Endothelial cell of umbilical vein (primary cell): ENCODE data around the gene JUND. TPM values are rescaled to one million over a fixed set of nuclear protein-coding genes. Genes with fewer than 3 reads are reported as not detected.

Experiments used
- BruUV-seq: library from RNA; stranded (reverse); fragments of 400-500 nt; replicated peaks from 2 replicates; lab custom pipeline; 2021; lab: Mats Ljungman, UMichigan
- CTCF ChIA-PET: fragments of 300-600, 350-600 bp; sonication (Branson Sonifier 250); formaldehyde crosslinking; loops from one replicate; lab custom pipeline; 2021; ENCODE audit warnings: antibody characterized with exemption, inconsistent platforms; lab: Charles Lee
- POLR2A ChIA-PET: fragments of 300-600, 350-600 bp; sonication (Branson Sonifier 250); formaldehyde crosslinking; loops from one replicate; lab custom pipeline; 2021; ENCODE audit warnings: antibody characterized with exemption, inconsistent platforms; lab: Charles Lee
- DNase-seq: peaks from one replicate; pipeline ENCODE4 v3.0.0-alpha.2; 2011; ENCODE audit warnings: low read depth, low spot score
- FAIRE-seq: peaks from 2 replicates; lab custom pipeline; 2011; peaks lifted over from hg19 to GRCh38; lab: Jason Lieb, UNC
- H2AFZ ChIP-seq: 2 replicates; pipeline ENCODE4 v1.6.0; 2012; ENCODE audit warnings: low read depth, low read length, control low read depth, inconsistent platforms
- H3K27ac ChIP-seq: 2 replicates; pipeline ENCODE4 v1.5.1; 2011; ENCODE audit warnings: low read depth, mild to moderate bottlenecking, control low read depth, low read length, moderate library complexity; ENCODE audit not compliant: insufficient read depth
- H3K27me3 ChIP-seq, 2 experiments: 2 replicates each; pipeline versions ENCODE4 v1.6.0 to v1.6.1; 2011; ENCODE audit warnings: low read length in 2 of 2, mixed read lengths in 1 of 2; ENCODE audit not compliant: control insufficient read depth in 2 of 2, insufficient read depth in 2 of 2
- H3K36me3 ChIP-seq, 2 experiments: 2 replicates in 1 of 2; 3 replicates in 1 of 2; pipeline ENCODE4 v1.5.1; 2011; ENCODE audit warnings: low read length in 2 of 2, mild to moderate bottlenecking in 1 of 2, moderate library complexity in 1 of 2; ENCODE audit not compliant: control insufficient read depth in 2 of 2, insufficient read depth in 2 of 2; ENCODE audit errors: extremely low read depth in 1 of 2
- H3K4me1 ChIP-seq: 3 replicates; pipeline ENCODE4 v1.5.1; 2011; ENCODE audit warnings: mild to moderate bottlenecking, low read length; ENCODE audit not compliant: control insufficient read depth, insufficient read depth; ENCODE audit errors: extremely low read depth
- H3K4me2 ChIP-seq: 2 replicates; pipeline ENCODE4 v1.6.1; 2011; ENCODE audit warnings: low read length, control low read depth, mixed read lengths; ENCODE audit not compliant: insufficient read depth
- H3K4me3 ChIP-seq, 3 experiments: fragments of 200-600 bp in 1 of 3; sonication (generic), shearing (Covaris generic) in 1 of 3; replicated peaks in 1 of 3; 2 replicates each; pipeline ENCODE4 v1.5.1; 2011 to 2016; ENCODE audit warnings: control low read depth in 3 of 3, low read length in 3 of 3, mild to moderate bottlenecking in 2 of 3, inconsistent platforms in 1 of 3, low read depth in 1 of 3, moderate library complexity in 1 of 3; ENCODE audit not compliant: insufficient read depth in 1 of 3
- H3K79me2 ChIP-seq: 2 replicates; pipeline ENCODE4 v1.6.0; 2012; ENCODE audit warnings: low read length, inconsistent platforms; ENCODE audit not compliant: control insufficient read depth, insufficient read depth
- H3K9ac ChIP-seq: replicated peaks from 2 replicates; pipeline ENCODE3; 2011; ENCODE audit warnings: low read length, control low read depth; ENCODE audit not compliant: insufficient read depth; ENCODE audit errors: extremely low read depth
- H3K9me1 ChIP-seq: replicated peaks from 3 replicates; pipeline ENCODE4 v1.6.0; 2011; ENCODE audit warnings: mild to moderate bottlenecking, low read length; ENCODE audit not compliant: control insufficient read depth, insufficient read depth; ENCODE audit errors: extremely low read depth
- H3K9me3 ChIP-seq: replicated peaks from 2 replicates; pipeline ENCODE4 v1.5.1; 2012; ENCODE audit warnings: low read length, inconsistent platforms; ENCODE audit not compliant: control insufficient read depth, insufficient read depth
- H4K20me1 ChIP-seq: replicated peaks from 2 replicates; pipeline ENCODE3; 2011; ENCODE audit warnings: mild to moderate bottlenecking, low read length; ENCODE audit not compliant: control insufficient read depth, insufficient read depth; ENCODE audit errors: extremely low read depth
- EZH2 ChIP-seq: IDR thresholded peaks from 2 replicates; pipeline ENCODE4 v1.6.1; 2012; ENCODE audit warnings: borderline replicate concordance, low read depth, mild to moderate bottlenecking, moderate library complexity, low read length, inconsistent platforms; ENCODE audit not compliant: severe bottlenecking
- FOS ChIP-seq: IDR thresholded peaks from 2 replicates; pipeline ENCODE4 v1.6.1; 2011; ENCODE audit warnings: mild to moderate bottlenecking, low read length, moderate library complexity, borderline replicate concordance; ENCODE audit not compliant: insufficient read depth
- GATA2 ChIP-seq: IDR thresholded peaks from 2 replicates; pipeline ENCODE4 v1.7.0; 2011; ENCODE audit warnings: low read depth, mild to moderate bottlenecking, moderate library complexity, mixed read lengths, low read length; ENCODE audit not compliant: insufficient read length, insufficient read depth
- JUN ChIP-seq: IDR thresholded peaks from 2 replicates; pipeline ENCODE4 v1.6.1; 2011; ENCODE audit warnings: borderline replicate concordance, low read depth; ENCODE audit not compliant: insufficient read length, insufficient read depth
- MYC ChIP-seq: IDR thresholded peaks from one replicate; pipeline ENCODE4 v1.6.1; 2011; ENCODE audit warnings: mild to moderate bottlenecking, low read depth, low read length
- POLR2A ChIP-seq: IDR thresholded peaks from 2 replicates; pipeline ENCODE4 v1.6.1; 2012; ENCODE audit warnings: low read depth, mild to moderate bottlenecking, control low read depth, low read length
- POLR2AphosphoS5 ChIP-seq: IDR thresholded peaks from 2 replicates; pipeline ENCODE4 v1.6.1; 2012; ENCODE audit warnings: low read depth, mild to moderate bottlenecking, control low read depth, low read length, moderate library complexity; ENCODE audit not compliant: insufficient read depth
- dilution Hi-C: fragments of 300-500 bp; cut with MboI; formaldehyde crosslinking; loops from one replicate; pipeline ENCODE4 v1.15.0; 2019; ENCODE audit warnings: low sequenced_read_pairs; ENCODE audit not compliant: extremely low pct_ligation_motif_present
- intact Hi-C: fragments of 100-400 bp; cut with micrococcal nuclease; formaldehyde crosslinking; loops from one replicate; pipeline ENCODE4 v1.10.0; 2022
- polyA plus RNA-seq, 4 experiments: library from polyadenylated mRNA; depleted of rRNA in 3 of 4; stranded (reverse) in 3 of 4; unstranded in 1 of 4; fragments of >200 nt; gene quantifications; 2 replicates each; pipeline versions ENCODE4 v1.2.1 to v1.2.3, GENCODE V29; 2011 to 2012; ENCODE audit warnings: missing spikeins in 1 of 4
- total RNA-seq: library from RNA; stranded (reverse); gene quantifications from 2 replicates; pipeline ENCODE4 v1.2.3, GENCODE V29; 2021
- TF ChIP-seq, protein P1 (sequence below): IDR thresholded peaks from 2 replicates; pipeline ENCODE4 v1.6.1; 2011; ENCODE audit not compliant: insufficient read depth, insufficient read length
- TF ChIP-seq, protein P2 (sequence below), 2 donors: IDR thresholded peaks; 1 replicate in 1 of 2; 2 replicates in 1 of 2; pipeline ENCODE4 v1.5.1; 2011; ENCODE audit warnings: low read length in 2 of 2, mild to moderate bottlenecking in 2 of 2, moderate library complexity in 2 of 2, control low read depth in 1 of 2, inconsistent platforms in 1 of 2, low read depth in 1 of 2; ENCODE audit not compliant: insufficient read depth in 1 of 2; ENCODE audit errors: extremely low read depth in 1 of 2

JUND gene
- total and polyA plus RNA-seq, 2 donors (not counting 3 experiments of a cell fraction or from before 2014, with no cell fraction given), result 91.4 to 130 TPM

DNA sequence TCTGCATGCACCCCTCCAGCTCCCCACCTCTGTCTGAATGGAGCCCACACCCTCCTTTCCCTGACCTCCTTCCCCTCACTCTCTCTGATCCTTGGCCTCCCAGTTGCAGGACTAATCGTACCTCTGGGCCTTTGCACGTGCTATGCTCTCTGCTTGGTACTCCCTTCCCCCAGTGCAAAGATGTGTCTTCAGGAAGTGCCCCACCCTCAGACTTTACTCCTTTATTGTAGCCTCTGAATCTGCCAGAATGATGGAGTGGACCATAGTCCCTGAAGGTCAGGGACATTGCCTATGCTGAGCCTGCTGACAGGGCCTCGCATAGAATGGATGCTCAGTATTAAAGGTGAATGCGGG lies 1.3 kb upstream of the JUND start:
- Histone ChIP-seq H3K9me3 (no peaks in the 10 kb centered on the region), H3K36me3 (peaks cover 0 to 2% of the 10 kb centered on the region in 2 experiments), H3K4me3 (no peak overlapping the region), H3K9me1 (no peaks in the 10 kb centered on the region), H3K27me3 (no peaks in the 10 kb centered on the region), H4K20me1 (peaks cover 5% of the 10 kb centered on the region), H3K9ac (peak overlapping the region; percentile 98), H3K79me2 (peaks cover 31% of the 10 kb centered on the region), H2AFZ (no peak overlapping the region), H3K4me2 (peak overlapping the region; percentile 65), H3K27ac (peak overlapping the region; percentile 94), H3K4me1 (peaks cover 19% of the 10 kb centered on the region)
- dilution Hi-C loops, result no loop called here
- ChIA-PET CTCF (interaction anchor here (3.6 to 6.2 kb wide), 5 partner anchors 9 to 132 kb away, joined by 64 to 401 read pairs (median 119); partner anchors contain the start of genes LSM4 and SSBP4), POLR2A (interaction anchor here (0.7 to 4.4 kb wide), 6 partner anchors 9 to 134 kb away, joined by 4 to 113 read pairs (median 55); partner anchors contain the start of genes GDF15, LSM4 and SSBP4)
- no TSS peak for BruUV-seq
- FAIRE-seq (no peak), DNase-seq (no peak)
- no peak for TF ChIP-seq FOS
- no peak for TF ChIP-seq GATA2
- TF ChIP-seq, protein P1, sequence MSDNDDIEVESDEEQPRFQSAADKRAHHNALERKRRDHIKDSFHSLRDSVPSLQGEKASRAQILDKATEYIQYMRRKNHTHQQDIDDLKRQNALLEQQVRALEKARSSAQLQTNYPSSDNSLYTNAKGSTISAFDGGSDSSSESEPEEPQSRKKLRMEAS, result no peak
- no peak for TF ChIP-seq POLR2AphosphoS5
- no peak for TF ChIP-seq EZH2
- TF ChIP-seq POLR2A, result no peak
- no peak for TF ChIP-seq JUN
- TF ChIP-seq MYC, result no peak
- TF ChIP-seq, protein P2, sequence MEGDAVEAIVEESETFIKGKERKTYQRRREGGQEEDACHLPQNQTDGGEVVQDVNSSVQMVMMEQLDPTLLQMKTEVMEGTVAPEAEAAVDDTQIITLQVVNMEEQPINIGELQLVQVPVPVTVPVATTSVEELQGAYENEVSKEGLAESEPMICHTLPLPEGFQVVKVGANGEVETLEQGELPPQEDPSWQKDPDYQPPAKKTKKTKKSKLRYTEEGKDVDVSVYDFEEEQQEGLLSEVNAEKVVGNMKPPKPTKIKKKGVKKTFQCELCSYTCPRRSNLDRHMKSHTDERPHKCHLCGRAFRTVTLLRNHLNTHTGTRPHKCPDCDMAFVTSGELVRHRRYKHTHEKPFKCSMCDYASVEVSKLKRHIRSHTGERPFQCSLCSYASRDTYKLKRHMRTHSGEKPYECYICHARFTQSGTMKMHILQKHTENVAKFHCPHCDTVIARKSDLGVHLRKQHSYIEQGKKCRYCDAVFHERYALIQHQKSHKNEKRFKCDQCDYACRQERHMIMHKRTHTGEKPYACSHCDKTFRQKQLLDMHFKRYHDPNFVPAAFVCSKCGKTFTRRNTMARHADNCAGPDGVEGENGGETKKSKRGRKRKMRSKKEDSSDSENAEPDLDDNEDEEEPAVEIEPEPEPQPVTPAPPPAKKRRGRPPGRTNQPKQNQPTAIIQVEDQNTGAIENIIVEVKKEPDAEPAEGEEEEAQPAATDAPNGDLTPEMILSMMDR (IDR thresholded peaks at IDR 0.05; ENCODE audit: extremely low read depth in 1 of 2, insufficient read depth in 1 of 2, low read depth in 1 of 2, low read length in 2 of 2), result no peak
- intact Hi-C loops, result loop anchor here (1.0 kb wide), 2 partner anchors 10 to 22 kb away; no protein-coding TSS in a partner anchor
